ENCODE results near the gene CDK19. TPM values are rescaled to one million over a fixed set of nuclear protein-coding genes. Genes with fewer than 3 reads are reported as not detected.

CDK19 gene
- total RNA-seq, 4 donors from 2014 or later: 12.9 to 23.2 (median 13.2) TPM

- no peak for TF ChIP-seq EP300 (IDR thresholded peaks at IDR 0.05)
- no peak for TF ChIP-seq POLR2AphosphoS5 (IDR thresholded peaks at IDR 0.05)
- no peak for TF ChIP-seq CTCF (IDR thresholded peaks at IDR 0.05)
- no peak for TF ChIP-seq POLR2A (IDR thresholded peaks at IDR 0.05)
- H3K27ac ChIP-seq: no peak overlapping the region
- H3K4me3 ChIP-seq: no peak overlapping the region
- no peaks in the 10 kb centered on the region for H3K27me3 ChIP-seq
- no peaks in the 10 kb centered on the region for H3K9me3 ChIP-seq
- H3K4me1 ChIP-seq: peaks cover 0 to 9% (median 0%) of the 10 kb centered on the region in 3 donors
- WGBS, 2 donors (ENCODE audit: low coverage in 1 of 2): 71 to 100% methylated on average over 1 of the region's 1 CpG
- H3K36me3 ChIP-seq: peaks cover 0 to 42% of the 10 kb centered on the region in 2 donors
- no peak for ATAC-seq
Observed at GRCh38 chr6:110620065-110620464, 195.2 kb downstream of the CDK19 start.

GRCh38 chr6:110619275-110619908, 195.9 kb downstream of the CDK19 start:
- H3K4me3 ChIP-seq: no peak overlapping the region
- ATAC-seq: no peak
- no peaks in the 10 kb centered on the region for H3K27me3 ChIP-seq
- no peak overlapping the region for H3K27ac ChIP-seq
- H3K36me3 ChIP-seq: peaks cover 0 to 45% of the 10 kb centered on the region in 2 donors
- WGBS, 2 donors (ENCODE audit: low coverage in 1 of 2): 69 to 83% methylated on average over 2 of the region's 2 CpGs
- H3K4me1 ChIP-seq: peaks cover 0 to 9% (median 0%) of the 10 kb centered on the region in 3 donors
- TF ChIP-seq POLR2A (IDR thresholded peaks at IDR 0.05): no peak
- TF ChIP-seq CTCF (IDR thresholded peaks at IDR 0.05): no peak
- no peak for TF ChIP-seq EP300 (IDR thresholded peaks at IDR 0.05)
- TF ChIP-seq POLR2AphosphoS5 (IDR thresholded peaks at IDR 0.05): no peak
- no peaks in the 10 kb centered on the region for H3K9me3 ChIP-seq

GRCh38 chr6:110618591-110619267, 196.5 kb downstream of the CDK19 start:
- no peak for ATAC-seq
- no peak overlapping the region for H3K27ac ChIP-seq
- no peaks in the 10 kb centered on the region for H3K9me3 ChIP-seq
- H3K36me3 ChIP-seq: peaks cover 0 to 47% of the 10 kb centered on the region in 2 donors
- H3K27me3 ChIP-seq: no peaks in the 10 kb centered on the region
- H3K4me3 ChIP-seq: no peak overlapping the region
- H3K4me1 ChIP-seq: peaks cover 0 to 9% (median 0%) of the 10 kb centered on the region in 3 donors
- TF ChIP-seq POLR2AphosphoS5 (IDR thresholded peaks at IDR 0.05) (no peak), CTCF (IDR thresholded peaks at IDR 0.05) (no peak), POLR2A (IDR thresholded peaks at IDR 0.05) (no peak), EP300 (IDR thresholded peaks at IDR 0.05) (no peak)
- 43 to 58% methylated on average over 3 of the region's 3 CpGs for WGBS, 2 donors (ENCODE audit: low coverage in 1 of 2)

- TF ChIP-seq EP300 (IDR thresholded peaks at IDR 0.05) (no peak), POLR2A (IDR thresholded peaks at IDR 0.05) (no peak), POLR2AphosphoS5 (IDR thresholded peaks at IDR 0.05) (no peak), CTCF (IDR thresholded peaks at IDR 0.05) (no peak)
- no peaks in the 10 kb centered on the region for H3K9me3 ChIP-seq
- no peak overlapping the region for H3K4me3 ChIP-seq
- H3K36me3 ChIP-seq: peaks cover 0 to 48% of the 10 kb centered on the region in 2 donors
- no peak for ATAC-seq
- H3K27me3 ChIP-seq: no peaks in the 10 kb centered on the region
- 78 to 100% methylated on average over 1 of the region's 1 CpG for WGBS, 2 donors (ENCODE audit: low coverage in 1 of 2)
- no peak overlapping the region for H3K27ac ChIP-seq
- H3K4me1 ChIP-seq: peaks cover 0 to 9% (median 0%) of the 10 kb centered on the region in 3 donors
Observed at GRCh38 chr6:110617057-110617456, 198.2 kb downstream of the CDK19 start.

GRCh38 chr6:110615722-110616121, 199.5 kb downstream of the CDK19 start:
- no peaks in the 10 kb centered on the region for H3K27me3 ChIP-seq

More at GRCh38 chr6:110615722-110616121, 199.5 kb downstream of the CDK19 start:
- TF ChIP-seq POLR2AphosphoS5 (IDR thresholded peaks at IDR 0.05) (no peak), POLR2A (IDR thresholded peaks at IDR 0.05) (no peak), EP300 (IDR thresholded peaks at IDR 0.05) (no peak), CTCF (IDR thresholded peaks at IDR 0.05) (no peak)
- Histone ChIP-seq H3K4me3 (no peak overlapping the region), H3K27ac (no peak overlapping the region), H3K4me1 (peaks cover 0 to 9% (median 0%) of the 10 kb centered on the region in 3 donors), H3K36me3 (peaks cover 0 to 42% of the 10 kb centered on the region in 2 donors), H3K9me3 (no peaks in the 10 kb centered on the region)
- WGBS, 2 donors (ENCODE audit: low coverage in 1 of 2): 64 to 100% methylated on average over 1 of the region's 1 CpG
- ATAC-seq: no peak
